HAP-1 (cell line): Measurements from ENCODE around the gene KLC4.

Source experiments
- DNase-seq, 2 experiments: peaks; one replicate each; pipeline ENCODE4 v3.0.0-alpha.2; 2016 to 2020; ENCODE audit warnings: low spot score in 2 of 2
- H3K27me3 ChIP-seq: fragments of 250-450 bp; sonication (Bioruptor Pico); 2 replicates; pipeline ENCODE4 v1.5.1; 2020; ENCODE audit warnings: low read depth, mild to moderate bottlenecking, moderate library complexity
- H3K36me3 ChIP-seq: fragments of 250-450 bp; sonication (Bioruptor Pico); replicated peaks from 2 replicates; pipeline ENCODE4 v1.5.1; 2020; ENCODE audit warnings: mild to moderate bottlenecking
- H3K4me1 ChIP-seq: fragments of 250-450 bp; sonication (Bioruptor Pico); 2 replicates; pipeline ENCODE4 v1.5.1; 2020; ENCODE audit warnings: mild to moderate bottlenecking
- H3K4me3 ChIP-seq: fragments of 250-450 bp; sonication (Bioruptor Pico); 2 replicates; pipeline ENCODE4 v1.5.1; 2020; ENCODE audit warnings: mild to moderate bottlenecking, moderate library complexity
- H3K9me3 ChIP-seq: fragments of 250-450 bp; sonication (Bioruptor Pico); 2 replicates; pipeline ENCODE4 v1.5.1; 2020; ENCODE audit warnings: mild to moderate bottlenecking, moderate library complexity
- in situ Hi-C: fragments of 300-500 bp; cut with MboI; formaldehyde crosslinking; loops from 3 replicates; pipeline ENCODE4 v1.14.3; 2020; ENCODE audit warnings: low sequenced_read_pairs, inconsistent platforms, mixed read lengths

Gene KLC4

GRCh38 chr6:43086022-43086658, 26.7 kb downstream of the KLC4 start:
- DNase-seq: no peak
- H3K36me3 ChIP-seq: no peaks in the 10 kb centered on the region
- no peaks in the 10 kb centered on the region; the same call in 1 of the 2 replicates for H3K4me1 ChIP-seq
- no peak overlapping the region for H3K4me3 ChIP-seq
- no peaks in the 10 kb centered on the region for H3K27me3 ChIP-seq
- in situ Hi-C loops: no loop called here
- H3K9me3 ChIP-seq: no peaks in the 10 kb centered on the region

DNA sequence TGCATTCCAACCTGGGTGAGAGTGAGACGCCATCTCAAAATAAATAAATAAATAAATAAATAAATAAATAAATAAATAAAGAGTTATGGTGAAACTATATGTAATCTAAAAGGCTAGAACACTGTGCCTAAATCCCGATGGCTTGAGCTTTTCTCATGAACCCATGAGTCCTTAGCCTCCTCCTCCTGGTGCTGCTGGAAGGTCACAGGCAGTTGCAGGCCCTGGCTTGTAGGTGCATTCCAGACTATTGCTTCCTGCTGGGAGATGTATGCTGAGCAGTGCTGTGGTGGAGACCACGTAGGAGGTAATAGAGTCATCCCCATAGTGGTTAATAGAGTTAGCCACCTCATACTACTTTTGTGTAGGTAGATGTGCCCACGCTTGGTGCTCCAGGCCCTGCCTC, 29.2 kb downstream of the KLC4 start:
- DNase-seq: no peak
- H3K27me3 ChIP-seq: no peaks in the 10 kb centered on the region
- no peaks in the 10 kb centered on the region for H3K36me3 ChIP-seq
- H3K9me3 ChIP-seq: no peaks in the 10 kb centered on the region
- in situ Hi-C loops: no loop called here
- no peak overlapping the region for H3K4me3 ChIP-seq
- peaks cover 10% of the 10 kb centered on the region for H3K4me1 ChIP-seq

GRCh38 chr6:43089467-43089866, 30.0 kb downstream of the KLC4 start:
- Histone ChIP-seq H3K9me3 (no peaks in the 10 kb centered on the region), H3K36me3 (no peaks in the 10 kb centered on the region), H3K27me3 (no peaks in the 10 kb centered on the region), H3K4me1 (peaks cover 14% of the 10 kb centered on the region), H3K4me3 (no peak overlapping the region)
- no peak for DNase-seq
- in situ Hi-C loops: no loop called here

- H3K27me3 ChIP-seq: no peaks in the 10 kb centered on the region
- no peaks in the 10 kb centered on the region for H3K36me3 ChIP-seq
- peaks cover 14% of the 10 kb centered on the region for H3K4me1 ChIP-seq
- H3K9me3 ChIP-seq: no peaks in the 10 kb centered on the region
- no peak overlapping the region for H3K4me3 ChIP-seq
- no peak for DNase-seq
- in situ Hi-C loops: no loop called here
Observed at GRCh38 chr6:43089874-43090558, 30.6 kb downstream of the KLC4 start.

- no peaks in the 10 kb centered on the region for H3K9me3 ChIP-seq
- DNase-seq: no peak
- H3K4me1 ChIP-seq: peaks cover 14% of the 10 kb centered on the region
- H3K4me3 ChIP-seq: no peak overlapping the region
- H3K36me3 ChIP-seq: no peaks in the 10 kb centered on the region
- in situ Hi-C loops: no loop called here
- no peaks in the 10 kb centered on the region for H3K27me3 ChIP-seq
Observed at GRCh38 chr6:43090559-43090956, 31.1 kb downstream of the KLC4 start.

DNA sequence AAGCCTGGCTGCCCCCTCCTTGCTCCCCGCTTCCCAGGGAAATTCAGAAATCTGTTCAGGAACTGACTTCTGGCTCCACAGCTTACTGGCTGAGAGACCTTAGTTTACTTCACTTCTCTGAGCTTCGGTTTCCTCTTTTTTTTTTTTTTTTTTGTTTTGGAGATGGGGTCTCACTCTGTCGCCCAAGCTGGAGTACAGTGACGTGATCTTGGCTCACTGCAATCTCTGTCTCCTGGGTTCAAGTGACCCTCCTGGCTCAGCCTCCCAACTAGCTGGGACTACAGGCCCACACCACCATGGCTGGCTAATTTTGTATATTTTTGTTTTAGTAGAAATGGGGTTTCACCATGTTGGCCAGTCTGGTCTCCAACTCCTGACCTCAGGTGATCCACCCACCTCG, 31.6 kb downstream of the KLC4 start:
- Histone ChIP-seq H3K36me3 (no peaks in the 10 kb centered on the region), H3K27me3 (no peaks in the 10 kb centered on the region), H3K4me1 (peaks cover 17% of the 10 kb centered on the region), H3K4me3 (no peak overlapping the region), H3K9me3 (no peaks in the 10 kb centered on the region)
- in situ Hi-C loops: no loop called here
- no peak for DNase-seq

DNA sequence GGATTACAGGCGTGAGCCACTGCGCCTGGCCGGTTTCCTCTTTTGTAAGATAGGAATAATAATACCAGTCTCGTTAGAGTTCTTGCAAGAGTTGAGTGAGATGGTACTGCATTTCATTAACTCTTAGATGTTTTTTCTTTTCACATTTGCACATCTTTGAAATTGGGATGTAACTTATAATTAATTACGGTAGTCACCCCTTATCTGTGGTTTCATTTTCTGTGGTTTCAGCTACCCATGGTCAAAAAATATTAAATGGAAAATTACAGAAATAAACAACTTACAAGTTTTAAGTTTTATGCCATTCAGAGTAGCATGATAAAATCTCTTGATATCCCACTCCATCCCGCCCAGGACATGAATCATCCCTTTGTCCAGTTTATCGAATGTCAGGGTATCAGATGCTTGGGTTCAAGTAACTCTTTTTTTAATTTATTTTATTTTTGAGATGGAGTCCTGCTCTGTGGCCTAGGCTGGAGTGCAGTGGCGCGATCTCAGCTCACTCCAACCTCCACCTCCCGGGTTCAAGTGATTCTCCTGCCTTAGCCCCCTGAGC, 32.1 kb downstream of the KLC4 start:
- H3K9me3 ChIP-seq: no peaks in the 10 kb centered on the region
- no peak for DNase-seq
- no peak overlapping the region for H3K4me3 ChIP-seq
- H3K27me3 ChIP-seq: no peaks in the 10 kb centered on the region
- in situ Hi-C loops: no loop called here
- no peaks in the 10 kb centered on the region for H3K36me3 ChIP-seq
- peaks cover 22% of the 10 kb centered on the region for H3K4me1 ChIP-seq

GRCh38 chr6:43092635-43093034, 33.2 kb downstream of the KLC4 start:
- Histone ChIP-seq H3K4me3 (no peak overlapping the region), H3K36me3 (no peaks in the 10 kb centered on the region), H3K4me1 (peaks cover 28% of the 10 kb centered on the region), H3K27me3 (no peaks in the 10 kb centered on the region), H3K9me3 (no peaks in the 10 kb centered on the region)
- in situ Hi-C loops: no loop called here
- no peak for DNase-seq

DNA sequence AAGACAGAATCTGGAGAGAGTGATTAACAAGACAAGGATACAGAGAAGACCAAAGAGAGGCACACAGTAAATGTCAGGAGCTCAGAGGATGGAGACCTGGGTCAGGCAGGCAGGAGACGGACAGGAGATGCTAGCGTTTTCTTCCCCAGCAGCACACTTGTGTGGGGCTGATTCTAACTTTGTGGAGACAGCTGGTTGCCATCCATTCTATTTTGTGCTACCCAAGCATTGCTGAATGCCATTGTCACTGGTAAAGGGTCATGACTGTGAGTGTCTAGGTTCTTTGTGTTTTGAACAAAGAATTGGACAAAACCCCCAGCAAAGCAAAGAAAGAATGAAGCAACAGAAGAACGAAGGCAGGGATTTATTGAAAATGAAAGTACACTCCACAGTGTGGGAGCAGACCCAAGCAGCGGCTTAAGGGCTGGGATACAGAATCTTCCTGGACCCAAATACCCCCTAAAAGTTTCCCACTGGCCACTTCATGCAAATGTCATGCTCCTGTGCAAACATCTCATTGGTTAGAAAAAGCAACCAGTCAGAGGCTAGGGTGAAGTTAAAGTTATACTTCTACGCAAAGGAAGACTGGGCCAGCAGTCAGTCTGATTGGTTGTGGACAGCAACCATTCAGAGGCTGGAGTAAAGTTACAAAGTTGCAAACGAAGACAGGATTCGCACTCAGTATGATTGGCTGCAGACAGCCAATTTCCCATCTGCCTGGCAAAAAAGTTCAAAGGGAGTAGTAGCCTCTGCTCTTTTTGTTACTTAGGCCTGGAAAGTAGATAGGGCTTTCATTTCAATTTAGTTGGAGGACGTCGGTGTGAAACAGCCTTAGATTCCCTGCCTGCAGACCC, 34.2 kb downstream of the KLC4 start:
- Histone ChIP-seq H3K36me3 (no peaks in the 10 kb centered on the region), H3K4me3 (peak overlapping the region; percentile 12), H3K27me3 (no peaks in the 10 kb centered on the region), H3K4me1 (peaks cover 28% of the 10 kb centered on the region), H3K9me3 (no peaks in the 10 kb centered on the region)
- in situ Hi-C loops: no loop called here
- peak; percentile 67 for DNase-seq

GRCh38 chr6:43095939-43096338, 36.5 kb downstream of the KLC4 start:
- Histone ChIP-seq H3K4me3 (no peak overlapping the region), H3K36me3 (no peaks in the 10 kb centered on the region), H3K27me3 (no peaks in the 10 kb centered on the region), H3K4me1 (peaks cover 28% of the 10 kb centered on the region), H3K9me3 (no peaks in the 10 kb centered on the region)
- DNase-seq: no peak
- in situ Hi-C loops: no loop called here

DNA sequence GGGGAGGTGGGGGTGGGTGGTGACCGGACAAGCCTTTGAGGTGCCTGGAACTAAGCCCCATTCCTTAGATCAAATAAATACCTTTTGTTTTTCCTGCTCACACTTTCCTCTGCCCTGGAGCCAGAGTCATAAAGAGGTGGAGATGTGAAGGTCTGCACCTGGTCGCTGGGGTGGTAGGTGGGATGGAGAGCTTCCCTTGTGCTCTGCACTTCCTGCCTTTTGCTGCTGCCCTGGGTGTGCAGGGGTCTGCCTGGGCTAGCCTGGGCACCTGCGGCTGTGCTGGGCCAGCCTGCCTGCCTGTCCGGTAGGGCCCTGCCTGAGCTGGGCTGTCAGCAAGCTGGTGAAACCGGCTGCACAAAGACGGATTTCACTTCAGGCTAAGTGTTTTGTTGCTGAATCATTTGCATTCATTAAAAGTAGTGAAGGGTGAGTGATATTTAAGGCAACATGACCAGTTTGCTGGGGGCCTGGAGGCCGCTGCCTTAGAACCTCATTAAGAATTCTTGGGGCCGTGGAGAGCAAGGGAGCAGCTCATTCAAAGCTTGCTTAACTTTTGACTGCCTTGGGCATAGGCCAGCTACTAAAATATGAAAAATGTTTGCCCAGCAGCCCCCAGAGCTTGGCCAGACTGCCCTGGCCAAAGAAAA, 37.1 kb downstream of the KLC4 start:
- Histone ChIP-seq H3K27me3 (no peaks in the 10 kb centered on the region), H3K36me3 (no peaks in the 10 kb centered on the region), H3K4me1 (peaks cover 28% of the 10 kb centered on the region), H3K4me3 (no peak overlapping the region), H3K9me3 (no peaks in the 10 kb centered on the region)
- peak; percentile 50 to 65 for DNase-seq
- in situ Hi-C loops: no loop called here

GRCh38 chr6:43097098-43097489, 37.7 kb downstream of the KLC4 start:
- H3K9me3 ChIP-seq: no peaks in the 10 kb centered on the region
- peaks cover 28% of the 10 kb centered on the region for H3K4me1 ChIP-seq
- in situ Hi-C loops: no loop called here
- no peaks in the 10 kb centered on the region for H3K27me3 ChIP-seq
- DNase-seq: no peak
- H3K36me3 ChIP-seq: no peaks in the 10 kb centered on the region
- no peak overlapping the region for H3K4me3 ChIP-seq

GRCh38 chr6:43097502-43097901, 38.1 kb downstream of the KLC4 start:
- Histone ChIP-seq H3K4me3 (no peak overlapping the region), H3K36me3 (no peaks in the 10 kb centered on the region), H3K4me1 (peaks cover 27% of the 10 kb centered on the region), H3K9me3 (no peaks in the 10 kb centered on the region), H3K27me3 (no peaks in the 10 kb centered on the region)
- in situ Hi-C loops: no loop called here
- DNase-seq: no peak
